Hepatocyte (in vitro differentiated cells): Measurements from ENCODE around the gene SSH3. TPM values are rescaled to one million over a fixed set of nuclear protein-coding genes. Genes with fewer than 3 reads are reported as not detected.
A peak's percentile ranks its signal among the peaks of the same experiment; 100 is the strongest.

Experiments
- DNase-seq: peaks from one replicate; pipeline ENCODE4 v3.0.0-alpha.2; 2016; ENCODE audit warnings: low spot score
- H2AFZ ChIP-seq: fragments of 200-600 bp; sonication (generic); 2 replicates; pipeline ENCODE4 v1.6.0; 2016; ENCODE audit warnings: antibody characterized with exemption, mild to moderate bottlenecking
- H3K27ac ChIP-seq: fragments of 200-600 bp; sonication (generic); 2 replicates; pipeline ENCODE4 v1.5.1; 2016; ENCODE audit warnings: mild to moderate bottlenecking
- H3K27me3 ChIP-seq: fragments of 200-600 bp; sonication (generic); 2 replicates; pipeline ENCODE4 v1.6.1; 2016
- H3K36me3 ChIP-seq: fragments of 200-600 bp; sonication (generic); replicated peaks from 2 replicates; pipeline ENCODE4 v1.5.1; 2016; ENCODE audit warnings: low read depth; ENCODE audit not compliant: insufficient read depth
- H3K4me1 ChIP-seq: fragments of 200-600 bp; sonication (generic); 2 replicates; pipeline ENCODE4 v1.5.1; 2016; ENCODE audit warnings: mild to moderate bottlenecking, moderate library complexity; ENCODE audit not compliant: insufficient read depth
- H3K4me2 ChIP-seq: fragments of 200-600 bp; sonication (generic); 2 replicates; pipeline ENCODE4 v1.6.0; 2016
- H3K4me3 ChIP-seq: fragments of 200-600 bp; sonication (generic); 2 replicates; pipeline ENCODE4 v1.5.1; 2016; ENCODE audit warnings: mild to moderate bottlenecking
- H3K79me2 ChIP-seq: fragments of 200-600 bp; sonication (generic); 2 replicates; pipeline ENCODE4 v1.6.0; 2017; ENCODE audit warnings: mild to moderate bottlenecking
- H3K9me2 ChIP-seq: fragments of 200-600 bp; sonication (generic); replicated peaks from 2 replicates; pipeline ENCODE4 v1.6.0; 2017; ENCODE audit warnings: mild to moderate bottlenecking; ENCODE audit not compliant: insufficient read depth
- H3K9me3 ChIP-seq: fragments of 200-600 bp; sonication (generic); 2 replicates; pipeline ENCODE4 v1.5.1; 2016; ENCODE audit warnings: low read depth, mild to moderate bottlenecking
- H4K20me1 ChIP-seq: fragments of 200-600 bp; sonication (generic); 2 replicates; pipeline ENCODE4 v1.6.0; 2016; ENCODE audit warnings: mild to moderate bottlenecking; ENCODE audit not compliant: insufficient read depth, poor library complexity, severe bottlenecking
- EZH2 ChIP-seq: fragments of 200-600 bp; sonication (generic); IDR thresholded peaks from 2 replicates; pipeline ENCODE4 v1.6.1; 2016; ENCODE audit warnings: antibody characterized with exemption, mild to moderate bottlenecking, borderline replicate concordance
- EZH2phosphoT487 ChIP-seq: fragments of 200-600 bp; sonication (generic); IDR thresholded peaks from one replicate; pipeline ENCODE4 v1.6.1; 2018; ENCODE audit warnings: antibody characterized with exemption, mild to moderate bottlenecking, low read depth, moderate library complexity; ENCODE audit not compliant: unreplicated experiment, severe bottlenecking
- WGBS: methylation state at CpG from one replicate; pipeline ENCODE4 v1.1.6; 2016; ENCODE audit warnings: low lambda C conversion rate; ENCODE audit errors: missing lambda C conversion rate; 5-methylcytosine and 5-hydroxymethylcytosine counted together
- polyA plus RNA-seq: library from polyadenylated mRNA; unstranded; fragments of >200 nt; fragmentation: Nextera tagmentation; extraction: Ambion mirVana; gene quantifications from 2 replicates; pipeline ENCODE4 v1.2.1, GENCODE V29; 2016
- total RNA-seq: library from RNA; depleted of rRNA; stranded (reverse); fragments of >200 nt; gene quantifications from 2 replicates; pipeline ENCODE4 v1.2.3, GENCODE V29; 2014
- TF ChIP-seq, protein P1 (sequence below): fragments of 200-600 bp; sonication (generic); IDR thresholded peaks from 2 replicates; pipeline ENCODE4 v1.5.1; 2016; ENCODE audit warnings: antibody characterized with exemption, mild to moderate bottlenecking; ENCODE audit not compliant: poor library complexity

Gene SSH3
- total and polyA plus RNA-seq, 2 experiments from 2014 or later: 29.7 to 49.5 TPM

GRCh38 chr11:67337257-67337656 lies 33.9 kb downstream of the SSH3 start:
- H3K27me3 ChIP-seq: no peaks in the 10 kb centered on the region
- no peaks in the 10 kb centered on the region for H3K79me2 ChIP-seq
- DNase-seq: no peak
- H4K20me1 ChIP-seq: no peaks in the 10 kb centered on the region
- H2AFZ ChIP-seq: no peak overlapping the region
- H3K4me3 ChIP-seq: no peak overlapping the region
- H3K9me3 ChIP-seq: no peaks in the 10 kb centered on the region
- H3K27ac ChIP-seq: no peak overlapping the region
- no peak overlapping the region for H3K4me2 ChIP-seq
- H3K4me1 ChIP-seq: no peaks in the 10 kb centered on the region
- H3K36me3 ChIP-seq: no peaks in the 10 kb centered on the region
- TF ChIP-seq EZH2phosphoT487: no peak
- H3K9me2 ChIP-seq: no peaks in the 10 kb centered on the region
- WGBS: 94% methylated on average over 3 of the region's 3 CpGs

GRCh38 chr11:67344264-67344663 lies 40.9 kb downstream of the SSH3 start:
- no peak overlapping the region for H2AFZ ChIP-seq
- H3K27me3 ChIP-seq: no peaks in the 10 kb centered on the region
- H4K20me1 ChIP-seq: no peaks in the 10 kb centered on the region
- TF ChIP-seq EZH2 (no peak), EZH2phosphoT487 (no peak)
- TF ChIP-seq, protein P1, sequence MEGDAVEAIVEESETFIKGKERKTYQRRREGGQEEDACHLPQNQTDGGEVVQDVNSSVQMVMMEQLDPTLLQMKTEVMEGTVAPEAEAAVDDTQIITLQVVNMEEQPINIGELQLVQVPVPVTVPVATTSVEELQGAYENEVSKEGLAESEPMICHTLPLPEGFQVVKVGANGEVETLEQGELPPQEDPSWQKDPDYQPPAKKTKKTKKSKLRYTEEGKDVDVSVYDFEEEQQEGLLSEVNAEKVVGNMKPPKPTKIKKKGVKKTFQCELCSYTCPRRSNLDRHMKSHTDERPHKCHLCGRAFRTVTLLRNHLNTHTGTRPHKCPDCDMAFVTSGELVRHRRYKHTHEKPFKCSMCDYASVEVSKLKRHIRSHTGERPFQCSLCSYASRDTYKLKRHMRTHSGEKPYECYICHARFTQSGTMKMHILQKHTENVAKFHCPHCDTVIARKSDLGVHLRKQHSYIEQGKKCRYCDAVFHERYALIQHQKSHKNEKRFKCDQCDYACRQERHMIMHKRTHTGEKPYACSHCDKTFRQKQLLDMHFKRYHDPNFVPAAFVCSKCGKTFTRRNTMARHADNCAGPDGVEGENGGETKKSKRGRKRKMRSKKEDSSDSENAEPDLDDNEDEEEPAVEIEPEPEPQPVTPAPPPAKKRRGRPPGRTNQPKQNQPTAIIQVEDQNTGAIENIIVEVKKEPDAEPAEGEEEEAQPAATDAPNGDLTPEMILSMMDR: no peak
- H3K27ac ChIP-seq: peak overlapping the region; percentile 74
- no peak overlapping the region for H3K4me2 ChIP-seq
- H3K9me3 ChIP-seq: no peaks in the 10 kb centered on the region
- DNase-seq: no peak
- no peaks in the 10 kb centered on the region for H3K36me3 ChIP-seq
- WGBS: 80% methylated on average over 4 of the region's 4 CpGs
- no peaks in the 10 kb centered on the region for H3K79me2 ChIP-seq
- peaks cover 10% of the 10 kb centered on the region for H3K4me1 ChIP-seq
- H3K9me2 ChIP-seq: no peaks in the 10 kb centered on the region
- H3K4me3 ChIP-seq: no peak overlapping the region

GRCh38 chr11:67345247-67345919 lies 42.1 kb downstream of the SSH3 start:
- Histone ChIP-seq H3K4me2 (peak overlapping the region; percentile 4), H3K9me3 (no peaks in the 10 kb centered on the region), H3K27me3 (no peaks in the 10 kb centered on the region), H3K9me2 (no peaks in the 10 kb centered on the region), H3K4me3 (no peak overlapping the region), H3K79me2 (no peaks in the 10 kb centered on the region), H3K36me3 (no peaks in the 10 kb centered on the region), H2AFZ (no peak overlapping the region), H4K20me1 (no peaks in the 10 kb centered on the region), H3K27ac (peak overlapping the region; percentile 74), H3K4me1 (peaks cover 10% of the 10 kb centered on the region)
- 80% methylated on average over 8 of the region's 8 CpGs for WGBS
- no peak for DNase-seq
- no peak for TF ChIP-seq EZH2
- TF ChIP-seq, protein P1: no peak
- no peak for TF ChIP-seq EZH2phosphoT487

DNA sequence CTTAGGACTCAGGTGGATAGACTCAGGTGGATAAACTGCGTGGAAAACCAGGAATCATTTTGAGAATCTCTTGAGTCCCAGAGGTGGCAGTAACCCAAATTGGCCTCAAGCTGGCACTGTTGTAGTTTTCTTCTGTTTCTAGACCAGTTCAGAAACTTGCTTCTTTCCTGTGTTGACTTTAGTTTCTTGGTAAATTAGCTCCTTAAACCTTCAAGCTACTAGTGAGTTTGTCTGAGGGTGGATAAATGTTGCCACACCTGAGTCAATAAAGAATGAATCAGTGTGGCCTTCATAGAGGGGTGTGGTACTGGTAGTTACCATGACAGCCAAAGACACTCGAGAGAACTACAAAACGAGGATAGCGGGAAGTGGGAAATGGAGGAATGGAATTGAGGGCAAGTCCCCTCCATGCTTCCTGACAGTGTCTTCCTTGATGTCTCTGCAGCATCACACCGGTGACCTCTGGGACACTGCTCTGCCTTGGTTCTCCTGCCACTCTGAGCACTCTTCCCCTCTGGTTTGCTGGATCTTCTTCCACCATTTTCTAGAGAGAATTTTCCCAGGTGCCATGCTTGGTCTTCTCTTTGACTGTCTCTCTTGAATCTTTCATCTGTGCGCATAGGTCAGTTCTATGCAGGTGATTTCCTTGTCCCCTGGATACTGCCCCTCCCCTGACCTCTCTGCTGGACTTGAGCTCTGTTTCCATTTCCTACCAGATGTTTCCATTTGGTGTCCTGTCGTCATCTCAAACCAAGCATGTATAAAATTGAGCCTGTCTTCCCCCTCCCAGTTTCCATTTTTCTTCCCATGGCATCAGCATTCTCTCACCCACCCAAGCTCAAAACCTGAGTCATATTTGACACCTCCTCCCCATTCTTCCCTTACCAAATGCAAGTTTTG lies 42.8 kb downstream of the SSH3 start:
- Histone ChIP-seq H3K27ac (peak overlapping the region; percentile 74), H2AFZ (no peak overlapping the region), H3K9me2 (no peaks in the 10 kb centered on the region), H3K9me3 (no peaks in the 10 kb centered on the region), H3K4me3 (no peak overlapping the region), H3K27me3 (no peaks in the 10 kb centered on the region), H3K4me2 (peak overlapping the region; percentile 4), H3K4me1 (peaks cover 10% of the 10 kb centered on the region), H4K20me1 (no peaks in the 10 kb centered on the region), H3K36me3 (no peaks in the 10 kb centered on the region), H3K79me2 (peaks cover 2% of the 10 kb centered on the region)
- 56% methylated on average over 7 of the region's 7 CpGs for WGBS
- TF ChIP-seq EZH2phosphoT487 (no peak), EZH2 (no peak)
- TF ChIP-seq, protein P1: peak; percentile 73
- DNase-seq: peak; percentile 78
